Spleen (tissue), 11 donors: Measurements from ENCODE around the gene LMO4. TPM values are rescaled to one million over a fixed set of nuclear protein-coding genes. Genes with fewer than 3 reads are reported as not detected.

Experiments used
- DNase-seq: peaks from one replicate; pipeline ENCODE4 v3.0.0-alpha.2; 2020
- H3K27ac ChIP-seq, 8 donors: fragments of 200-600 bp; sonication (generic) in 7 of 8; 1 replicate in 4 of 8; 2 replicates in 4 of 8; pipeline versions ENCODE4 v1.5.0 to v1.8.0; 2016 to 2021; ENCODE audit warnings: inconsistent platforms in 4 of 8, mild to moderate bottlenecking in 4 of 8, moderate library complexity in 1 of 8
- H3K27me3 ChIP-seq, 7 donors: fragments of 200-600 bp; sonication (generic) in 6 of 7; replicated peaks in 1 of 7; 1 replicate in 4 of 7; 2 replicates in 3 of 7; pipeline versions ENCODE4 v1.5.0 to v1.8.0; 2016 to 2021; ENCODE audit warnings: inconsistent platforms in 3 of 7, mild to moderate bottlenecking in 1 of 7
- H3K36me3 ChIP-seq, 6 donors: fragments of 200-600 bp; sonication (generic) in 5 of 6; 1 replicate in 4 of 6; 2 replicates in 2 of 6; pipeline versions ENCODE4 v1.5.0 to v1.8.0; 2016 to 2021; ENCODE audit warnings: inconsistent platforms in 2 of 6
- H3K4me1 ChIP-seq, 6 donors: fragments of 200-600 bp; sonication (generic) in 5 of 6; 1 replicate in 3 of 6; 2 replicates in 3 of 6; pipeline versions ENCODE4 v1.5.0 to v1.8.0; 2016 to 2021; ENCODE audit warnings: inconsistent platforms in 3 of 6
- H3K4me3 ChIP-seq, 8 donors: fragments of 200-600 bp; sonication (generic) in 7 of 8; 1 replicate in 4 of 8; 2 replicates in 4 of 8; pipeline versions ENCODE4 v1.5.0 to v1.8.0; 2016 to 2021; ENCODE audit warnings: inconsistent platforms in 4 of 8, mild to moderate bottlenecking in 4 of 8, moderate library complexity in 2 of 8
- H3K9me3 ChIP-seq, 8 donors: fragments of 200-600 bp; sonication (generic) in 7 of 8; 1 replicate in 4 of 8; 2 replicates in 4 of 8; pipeline versions ENCODE4 v1.5.0 to v1.8.0; 2016 to 2021; ENCODE audit warnings: inconsistent platforms in 4 of 8
- CTCF ChIP-seq, 11 experiments: fragments of 200-600 bp in 7 of 11; fragments of 450-650 bp in 4 of 11; sonication (generic) in 4 of 11; IDR thresholded peaks in 8 of 11; conservative IDR thresholded peaks in 3 of 11; 1 replicate in 7 of 11; 2 replicates in 4 of 11; pipeline versions ENCODE4 v1.4.0 to v1.8.0; 2016 to 2021; ENCODE audit warnings: antibody characterized with exemption in 11 of 11, inconsistent platforms in 4 of 11, mild to moderate bottlenecking in 1 of 11
- POLR2A ChIP-seq, 3 donors: fragments of 450-650 bp; IDR thresholded peaks; one replicate each; pipeline ENCODE4 v1.5.1; 2017; ENCODE audit warnings: antibody characterized with exemption in 3 of 3, mild to moderate bottlenecking in 1 of 3
- POLR2AphosphoS5 ChIP-seq, 3 donors: sonication (generic); formaldehyde crosslinking; IDR thresholded peaks; one replicate each; pipeline ENCODE4 v1.5.1; 2017; ENCODE audit warnings: antibody characterized with exemption in 3 of 3
- WGBS, 5 donors: extraction: QIAGEN DNeasy Blood & Tissue Kit in 3 of 5; methylation state at CpG; one replicate each; pipeline versions ENCODE4 v1.1.5 to v1.1.7; 2013 to 2018; 5-methylcytosine and 5-hydroxymethylcytosine counted together
- intact Hi-C: fragments of 100-400 bp; cut with DNase I; formaldehyde crosslinking; loops from one replicate; pipeline ENCODE4 v1.15.0; 2023; ENCODE audit warnings: low total_unique reads
- polyA plus RNA-seq, 3 donors: library from polyadenylated mRNA; stranded (reverse); fragments of 200-250 nt; gene quantifications; one replicate each; pipeline ENCODE4 v1.2.1, GENCODE V29; 2013
- total RNA-seq, 7 donors: library from RNA; depleted of rRNA in 3 of 7; stranded (reverse); fragments of >200 nt in 3 of 7; fragmentation: NEBNext Ultra II Directional in 4 of 7; extraction: Animal tissue kit (Norgen Biotek cat#: 25700) in 4 of 7; gene quantifications; one replicate each; pipeline versions ENCODE4 v1.1.0 to v1.2.1, GENCODE V29; 2016 to 2021
- donor health status: healthy with polysubstance abuse.
- donor health status: DM: no; HTN: no; CAD: no; lungs with moderate emphysema.
- donor health status: DM: no; HTN: no; CAD: no.
- donor health status: Bipolar disorder and iron deficiency.
- donor health status: healthy.
- donor health status: DM: no; HTN: no; CAD: no.
- donor health status: DM: yes; HTN: yes; CAD: no.

Gene LMO4
- total and polyA plus RNA-seq, 10 donors, result 31.2 to 63.8 (median 45.9) TPM

GRCh38 chr1:87336623-87337067 lies 8.0 kb downstream of the LMO4 start:
- intact Hi-C loops, result no loop called here
- no peak for DNase-seq
- Histone ChIP-seq H3K9me3 (no peaks in the 10 kb centered on the region), H3K36me3 (peaks cover 5 to 58% (median 26%) of the 10 kb centered on the region in 6 donors), H3K27ac (peak overlapping the region in 6 of 8 donors; percentile 15 to 97 (median 86)), H3K27me3 (no peaks in the 10 kb centered on the region), H3K4me3 (peak overlapping the region in 5 of 8 donors; percentile 20 to 91 (median 70)), H3K4me1 (peaks cover 28 to 75% (median 54%) of the 10 kb centered on the region in 6 donors)
- TF ChIP-seq CTCF (IDR thresholded peaks at IDR 0.05 in 8 of 11, conservative IDR thresholded peaks at IDR 0.05 in 3 of 11), result no peak
- TF ChIP-seq POLR2A (IDR thresholded peaks at IDR 0.05), result no peak
- no peak for TF ChIP-seq POLR2AphosphoS5 (IDR thresholded peaks at IDR 0.05)
- WGBS, 5 donors, result 59 to 69% (median 64%) methylated on average over 10 of the region's 10 CpGs

GRCh38 chr1:87337606-87338005 lies 8.9 kb downstream of the LMO4 start:
- no peak for TF ChIP-seq POLR2AphosphoS5 (IDR thresholded peaks at IDR 0.05)
- TF ChIP-seq POLR2A (IDR thresholded peaks at IDR 0.05), result no peak
- TF ChIP-seq CTCF (IDR thresholded peaks at IDR 0.05 in 8 of 11, conservative IDR thresholded peaks at IDR 0.05 in 3 of 11), result no peak
- no peaks in the 10 kb centered on the region for H3K9me3 ChIP-seq
- peaks cover 28 to 65% (median 46%) of the 10 kb centered on the region in 6 donors for H3K4me1 ChIP-seq
- H3K27ac ChIP-seq, result peak overlapping the region in 2 of 8 donors; percentile 15 to 95
- H3K27me3 ChIP-seq, result no peaks in the 10 kb centered on the region
- 84 to 91% (median 90%) methylated on average over 5 of the region's 5 CpGs for whole genome bisulfite sequencing, 5 donors
- DNase-seq, result no peak
- H3K36me3 ChIP-seq, result peaks cover 5 to 63% (median 31%) of the 10 kb centered on the region in 6 donors
- intact Hi-C loops, result no loop called here
- no peak overlapping the region for H3K4me3 ChIP-seq

GRCh38 chr1:87338566-87338965 lies 9.9 kb downstream of the LMO4 start:
- DNase-seq, result no peak
- no peak overlapping the region for H3K4me3 ChIP-seq
- H3K27me3 ChIP-seq, result no peaks in the 10 kb centered on the region
- no peak overlapping the region for H3K27ac ChIP-seq
- H3K36me3 ChIP-seq, result peaks cover 5 to 63% (median 35%) of the 10 kb centered on the region in 6 donors
- TF ChIP-seq POLR2A (IDR thresholded peaks at IDR 0.05), result no peak
- TF ChIP-seq CTCF (IDR thresholded peaks at IDR 0.05 in 8 of 11, conservative IDR thresholded peaks at IDR 0.05 in 3 of 11), result no peak
- peaks cover 20 to 55% (median 36%) of the 10 kb centered on the region in 6 donors for H3K4me1 ChIP-seq
- 62 to 85% (median 68%) methylated on average over 3 of the region's 3 CpGs for WGBS, 5 donors
- intact Hi-C loops, result no loop called here
- H3K9me3 ChIP-seq, result no peaks in the 10 kb centered on the region

- no peak for TF ChIP-seq POLR2A (IDR thresholded peaks at IDR 0.05)
- no peak for TF ChIP-seq POLR2AphosphoS5 (IDR thresholded peaks at IDR 0.05)
- no peak for TF ChIP-seq CTCF (IDR thresholded peaks at IDR 0.05 in 8 of 11, conservative IDR thresholded peaks at IDR 0.05 in 3 of 11)
- no peaks in the 10 kb centered on the region for H3K9me3 ChIP-seq
- no peaks in the 10 kb centered on the region for H3K27me3 ChIP-seq
- H3K4me3 ChIP-seq, result no peak overlapping the region
- intact Hi-C loops, result no loop called here
- H3K4me1 ChIP-seq, result peaks cover 0 to 13% (median 5%) of the 10 kb centered on the region in 6 donors
- H3K36me3 ChIP-seq, result peaks cover 5 to 90% (median 42%) of the 10 kb centered on the region in 6 donors
- no peak for DNase-seq
- WGBS, 5 donors, result 86 to 93% (median 89%) methylated on average over 3 of the region's 3 CpGs
- H3K27ac ChIP-seq, result no peak overlapping the region
Observed at GRCh38 chr1:87344231-87344630, 15.6 kb downstream of the LMO4 start.
